Measurements from ENCODE around the gene SLCO4C1. TPM values are rescaled to one million over a fixed set of nuclear protein-coding genes. Genes with fewer than 3 reads are reported as not detected.

The SLCO4C1 gene
- total and polyA plus RNA-seq, 2 of the 13 experiments (the other 11 are each of a cell fraction or from before 2014, with no cell fraction given) = 1.3 to 7.8 TPM

DNA sequence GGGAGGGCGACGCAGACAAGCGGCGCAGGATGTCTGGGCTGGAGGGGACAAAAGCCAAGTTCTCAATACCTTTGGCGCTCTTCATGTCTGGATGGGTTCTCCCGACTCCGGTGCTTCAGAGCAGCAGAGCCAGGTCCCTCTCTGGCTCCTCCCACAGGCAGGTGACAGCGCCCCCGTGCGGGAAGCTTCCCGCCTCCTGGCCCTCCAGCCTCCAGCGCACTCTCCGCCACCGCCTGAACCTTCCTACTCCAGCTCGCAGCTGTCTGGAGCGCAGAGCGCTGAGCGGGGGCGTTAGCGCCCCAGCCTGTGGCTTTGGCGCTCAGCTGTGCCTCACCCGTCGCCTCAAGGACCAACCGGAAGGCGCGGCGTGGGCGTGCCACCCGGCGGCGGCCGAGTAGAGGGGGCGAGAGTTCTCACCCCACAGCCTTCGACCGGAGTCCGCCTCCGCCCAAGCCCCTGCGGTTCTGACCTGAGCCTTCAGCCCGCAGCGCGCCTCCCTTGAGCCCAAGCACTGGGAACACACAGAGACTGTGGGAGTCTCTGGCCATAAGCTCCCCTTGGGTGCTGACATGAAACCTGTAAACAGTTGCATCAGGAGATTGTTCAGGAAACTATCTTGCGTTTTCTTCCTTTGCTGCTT, at the start of gene SLCO4C1 (continued):
- TF ChIP-seq SKIL (CRISPR knock-in tag; IDR thresholded peaks at IDR 0.05; ENCODE audit: borderline replicate concordance) (no peak), BCL3 (CRISPR knock-in tag; IDR thresholded peaks at IDR 0.05) (peak; percentile 70; the same call in 1 of the 2 replicates), NPAS2 (CRISPR knock-in tag; IDR thresholded peaks at IDR 0.05; ENCODE audit: borderline replicate concordance) (no peak), FOXC1 (CRISPR knock-in tag; IDR thresholded peaks at IDR 0.05; ENCODE audit: borderline replicate concordance) (peak; percentile 86; the same call in 1 of the 2 replicates), ONECUT2 (CRISPR knock-in tag; IDR thresholded peaks at IDR 0.05) (0 out of 2 replicates have a peak, but pooled peaks have one; percentile 48), ZNF790 (CRISPR knock-in tag; IDR thresholded peaks at IDR 0.05; ENCODE audit: borderline replicate concordance) (no peak), POLR2A (IDR thresholded peaks at IDR 0.05; ENCODE audit: insufficient read depth in 1 of 2, low read depth in 2 of 2, low read length in 2 of 2) (no peak; a peak in 2 of 4 replicates), MTA1 (CRISPR knock-in tag; IDR thresholded peaks at IDR 0.05; ENCODE audit: borderline replicate concordance) (peak; percentile 78; the same call in 1 of the 2 replicates), ZNF441 (CRISPR knock-in tag; IDR thresholded peaks at IDR 0.05; ENCODE audit: borderline replicate concordance) (peak; percentile 19; the same call in 1 of the 2 replicates), NR1H2 (CRISPR knock-in tag; IDR thresholded peaks at IDR 0.05; ENCODE audit: borderline replicate concordance, low read depth) (no peak), CBX5 (CRISPR knock-in tag; IDR thresholded peaks at IDR 0.05; ENCODE audit: borderline replicate concordance) (peak; percentile 42; the same call in 1 of the 2 replicates), HNF4A (CRISPR knock-in tag; IDR thresholded peaks at IDR 0.05) (peak; percentile 58), YY1 (IDR thresholded peaks at IDR 0.05; ENCODE audit: insufficient read depth, insufficient replicate concordance, low read depth, low read length) (peak; percentile 73), TCF7 (IDR thresholded peaks at IDR 0.05; ENCODE audit: low read depth) (no peak), IRF2 (CRISPR knock-in tag; IDR thresholded peaks at IDR 0.05) (peak; percentile 56; the same call in 1 of the 2 replicates), ZNF136 (CRISPR knock-in tag; IDR thresholded peaks at IDR 0.05; ENCODE audit: low read depth) (peak; percentile 94; the same call in 1 of the 2 replicates), ZBTB7A (CRISPR knock-in tag; IDR thresholded peaks at IDR 0.05) (no peak; the same call in 1 of the 2 replicates), MED13 (CRISPR knock-in tag; IDR thresholded peaks at IDR 0.05) (peak; percentile 78; the same call in 1 of the 2 replicates), PHF21A (CRISPR knock-in tag; IDR thresholded peaks at IDR 0.05) (peak; percentile 74), ZNF281 (CRISPR knock-in tag; IDR thresholded peaks at IDR 0.05; ENCODE audit: borderline replicate concordance) (no peak)
- TF ChIP-seq, protein P1, sequence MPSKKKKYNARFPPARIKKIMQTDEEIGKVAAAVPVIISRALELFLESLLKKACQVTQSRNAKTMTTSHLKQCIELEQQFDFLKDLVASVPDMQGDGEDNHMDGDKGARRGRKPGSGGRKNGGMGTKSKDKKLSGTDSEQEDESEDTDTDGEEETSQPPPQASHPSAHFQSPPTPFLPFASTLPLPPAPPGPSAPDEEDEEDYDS (CRISPR knock-in tag; IDR thresholded peaks at IDR 0.05) = peak; percentile 27; the same call in 1 of the 2 replicates
